ENCODE data around the gene INPP5J.
"Not testable (repeated sequence)": the region's sequence is repeated elsewhere in the genome, so short reads cannot be mapped to it uniquely, and the experiment has no call there.

The INPP5J gene

GRCh38 chr22:31088233-31088986, 34.4 kb upstream of the INPP5J start:
- DNase-seq (ENCODE audit: low read depth): no peak

GRCh38 chr22:31089160-31090100, 33.3 kb upstream of the INPP5J start:
- no peak for DNase-seq (ENCODE audit: low read depth)

GRCh38 chr22:31090217-31091085, 32.3 kb upstream of the INPP5J start:
- no peak for DNase-seq (ENCODE audit: low read depth)

- DNase-seq (ENCODE audit: low read depth): no peak
Measured at GRCh38 chr22:31091106-31091975, 31.4 kb upstream of the INPP5J start.

GRCh38 chr22:31092161-31092560, 30.6 kb upstream of the INPP5J start:
- no peak for DNase-seq (ENCODE audit: low read depth)

- no peak for DNase-seq (ENCODE audit: low read depth)
Measured at GRCh38 chr22:31093086-31093850, 29.5 kb upstream of the INPP5J start.

- no peak for DNase-seq (ENCODE audit: low read depth)
Measured at GRCh38 chr22:31094021-31094551, 28.7 kb upstream of the INPP5J start.

GRCh38 chr22:31094741-31095140, 28.0 kb upstream of the INPP5J start:
- no peak for DNase-seq (ENCODE audit: low read depth)

- DNase-seq (ENCODE audit: low read depth): no peak
Measured at GRCh38 chr22:31095637-31096249, 27.0 kb upstream of the INPP5J start.

- DNase-seq (ENCODE audit: low read depth): no peak
Measured at GRCh38 chr22:31096657-31097279, 26.0 kb upstream of the INPP5J start.

GRCh38 chr22:31097539-31097938, 25.2 kb upstream of the INPP5J start:
- not testable (repeated sequence) for DNase-seq (ENCODE audit: low read depth)

- no peak for DNase-seq (ENCODE audit: low read depth)
Measured at GRCh38 chr22:31097941-31098631, 24.7 kb upstream of the INPP5J start.

- no peak for DNase-seq (ENCODE audit: low read depth)
Measured at GRCh38 chr22:31098632-31099110, 24.1 kb upstream of the INPP5J start.

GRCh38 chr22:31099386-31099785, 23.4 kb upstream of the INPP5J start:
- no peak for DNase-seq (ENCODE audit: low read depth)

- DNase-seq (ENCODE audit: low read depth): no peak
Measured at GRCh38 chr22:31099841-31100761, 22.7 kb upstream of the INPP5J start.

- DNase-seq (ENCODE audit: low read depth): no peak
Measured at GRCh38 chr22:31100762-31101525, 21.8 kb upstream of the INPP5J start.

Measured in CMK (cell line).